Measurements from ENCODE around the gene C4A. TPM values are rescaled to one million over a fixed set of nuclear protein-coding genes. Genes with fewer than 3 reads are reported as not detected.
"Not testable (repeated sequence)": the region's sequence is repeated elsewhere in the genome, so short reads cannot be mapped to it uniquely, and the experiment has no call there.

The C4A gene
- total RNA-seq, 4 donors from 2014 or later: 230 to 361 (median 258) TPM

GRCh38 chr6:32012941-32013617 is 31.2 kb downstream of the C4A start:
- H3K36me3 ChIP-seq, H3K9me3 ChIP-seq, H3K27me3 ChIP-seq, H3K4me1 ChIP-seq, H3K4me3 ChIP-seq: not testable (repeated sequence)
- WGBS, 2 donors: 64 to 78% methylated on average over 7 to 14 of the region's 17 CpGs
- DNase-seq (ENCODE audit: low spot score in 2 of 2): peak in 1 of 2 donors; percentile 8
- H3K27ac ChIP-seq: peak overlapping the region in 1 of 4 donors; percentile 24

- not testable (repeated sequence) for DNase-seq (ENCODE audit: low spot score in 2 of 2); H3K27me3 ChIP-seq; H3K9me3 ChIP-seq; H3K27ac ChIP-seq; H3K4me1 ChIP-seq; H3K4me3 ChIP-seq; H3K36me3 ChIP-seq
- no CpG with 5 or more reads among the region's 5 CpGs for WGBS, 2 donors
These were observed 31.9 kb downstream of the C4A start for GRCh38 chr6:32013738-32014137.

GRCh38 chr6:32014547-32014946 is 32.7 kb downstream of the C4A start, which contains the start of gene C4B:
Gene C4B, plus strand, starts transcription at chr6:32014795. Its CDS starts 51 bp downstream, at chr6:32014846.
- H3K27me3 ChIP-seq; H3K4me1 ChIP-seq; DNase-seq (ENCODE audit: low spot score in 2 of 2); H3K4me3 ChIP-seq; H3K36me3 ChIP-seq; H3K27ac ChIP-seq; H3K9me3 ChIP-seq: not testable (repeated sequence)
- no CpG with 5 or more reads among the region's 6 CpGs for WGBS, 2 donors

GRCh38 chr6:32022100-32022499 is 40.2 kb downstream of the C4A start:
- H3K27me3 ChIP-seq; H3K4me3 ChIP-seq; H3K27ac ChIP-seq; DNase-seq (ENCODE audit: low spot score in 2 of 2); H3K36me3 ChIP-seq; H3K4me1 ChIP-seq; H3K9me3 ChIP-seq: not testable (repeated sequence)
- WGBS, 2 donors: no CpG with 5 or more reads among the region's 10 CpGs

- not testable (repeated sequence) for H3K9me3 ChIP-seq; H3K27ac ChIP-seq; H3K4me3 ChIP-seq; H3K36me3 ChIP-seq; DNase-seq (ENCODE audit: low spot score in 2 of 2); H3K27me3 ChIP-seq; H3K4me1 ChIP-seq
- WGBS, 2 donors: 87 to 93% methylated on average over 6 of the region's 10 CpGs
These were observed 46.8 kb downstream of the C4A start for GRCh38 chr6:32028631-32029030.

- not testable (repeated sequence) for DNase-seq (ENCODE audit: low spot score in 2 of 2); H3K27me3 ChIP-seq; H3K4me1 ChIP-seq; H3K9me3 ChIP-seq; H3K36me3 ChIP-seq; H3K4me3 ChIP-seq; H3K27ac ChIP-seq
- WGBS, 2 donors: 97% methylated on average over 6 of the region's 14 CpGs; no CpG with 5 or more reads in 1 of the 2 donors
These were observed 47.7 kb downstream of the C4A start for GRCh38 chr6:32029553-32029952.

- not testable (repeated sequence) for H3K4me1 ChIP-seq; H3K9me3 ChIP-seq; H3K4me3 ChIP-seq; H3K27ac ChIP-seq; DNase-seq (ENCODE audit: low spot score in 2 of 2); H3K27me3 ChIP-seq; H3K36me3 ChIP-seq
- no CpG with 5 or more reads among the region's 16 CpGs for WGBS, 2 donors
These were observed 53.6 kb downstream of the C4A start for GRCh38 chr6:32035283-32036013.

GRCh38 chr6:32037136-32037535 is 55.3 kb downstream of the C4A start:
- H3K4me1 ChIP-seq; H3K9me3 ChIP-seq; H3K27ac ChIP-seq; H3K27me3 ChIP-seq; H3K36me3 ChIP-seq; DNase-seq (ENCODE audit: low spot score in 2 of 2); H3K4me3 ChIP-seq: not testable (repeated sequence)
- WGBS, 2 donors: 65 to 83% methylated on average over 4 to 5 of the region's 5 CpGs

GRCh38 chr6:32037598-32038524 is 56.0 kb downstream of the C4A start, which contains the start of gene CYP21A2:
Gene CYP21A2, plus strand, starts transcription at chr6:32038415. Its CDS starts 8 bp downstream, at chr6:32038423.
- H3K27ac ChIP-seq; H3K4me3 ChIP-seq; H3K4me1 ChIP-seq; H3K27me3 ChIP-seq; DNase-seq (ENCODE audit: low spot score in 2 of 2); H3K36me3 ChIP-seq; H3K9me3 ChIP-seq: not testable (repeated sequence)
- WGBS, 2 donors: 69 to 78% methylated on average over 11 to 14 of the region's 19 CpGs

GRCh38 chr6:32038878-32039277 is 57.0 kb downstream of the C4A start:
- not testable (repeated sequence) for H3K36me3 ChIP-seq; DNase-seq (ENCODE audit: low spot score in 2 of 2); H3K4me1 ChIP-seq; H3K4me3 ChIP-seq; H3K27ac ChIP-seq; H3K9me3 ChIP-seq; H3K27me3 ChIP-seq
- WGBS, 2 donors: 79 to 80% methylated on average over 1 to 4 of the region's 5 CpGs

- H3K9me3 ChIP-seq; H3K27ac ChIP-seq; H3K4me3 ChIP-seq; H3K4me1 ChIP-seq; H3K36me3 ChIP-seq; DNase-seq (ENCODE audit: low spot score in 2 of 2); H3K27me3 ChIP-seq: not testable (repeated sequence)
- 59 to 65% methylated on average over 13 to 24 of the region's 24 CpGs for whole genome bisulfite sequencing, 2 donors
These were observed 57.7 kb downstream of the C4A start for GRCh38 chr6:32039321-32040274.

GRCh38 chr6:32040299-32041049 is 58.6 kb downstream of the C4A start:
- WGBS, 2 donors: 82% methylated on average over 11 of the region's 43 CpGs; no CpG with 5 or more reads in 1 of the 2 donors
- H3K27ac ChIP-seq; H3K4me1 ChIP-seq; H3K27me3 ChIP-seq; H3K9me3 ChIP-seq; H3K36me3 ChIP-seq; DNase-seq (ENCODE audit: low spot score in 2 of 2); H3K4me3 ChIP-seq: not testable (repeated sequence)
